ENCODE results near the gene CELF1.

Gene CELF1

GRCh38 chr11:47507563-47508239, 45.2 kb downstream of the CELF1 start:
- DNase-seq, result no peak

- DNase-seq, result no peak
These were observed 46.0 kb downstream of the CELF1 start for GRCh38 chr11:47506795-47507562.

GRCh38 chr11:47506373-47506772, 46.6 kb downstream of the CELF1 start:
- no peak for DNase-seq

GRCh38 chr11:47504910-47505309, 48.0 kb downstream of the CELF1 start:
- no peak for DNase-seq

- no peak for DNase-seq
These were observed 49.7 kb downstream of the CELF1 start for GRCh38 chr11:47503227-47503626.

- DNase-seq, result no peak
These were observed 50.2 kb downstream of the CELF1 start for GRCh38 chr11:47502767-47503166.

GRCh38 chr11:47501101-47501500, 51.8 kb downstream of the CELF1 start:
- no peak for DNase-seq

GRCh38 chr11:47500121-47500520, 52.8 kb downstream of the CELF1 start:
- no peak for DNase-seq

GRCh38 chr11:47499614-47500013, 53.3 kb downstream of the CELF1 start:
- DNase-seq, result no peak

GRCh38 chr11:47499161-47499560, 53.8 kb downstream of the CELF1 start:
- no peak for DNase-seq

GRCh38 chr11:47498584-47499152, 54.3 kb downstream of the CELF1 start:
- no peak for DNase-seq

- no peak for DNase-seq
These were observed 54.8 kb downstream of the CELF1 start for GRCh38 chr11:47498149-47498548.

GRCh38 chr11:47496808-47497207, 56.1 kb downstream of the CELF1 start:
- DNase-seq, result no peak

GRCh38 chr11:47495856-47496217, 57.1 kb downstream of the CELF1 start:
- no peak for DNase-seq

- DNase-seq, result no peak
These were observed 57.7 kb downstream of the CELF1 start for GRCh38 chr11:47495011-47495855.

GRCh38 chr11:47489395-47489755, 63.6 kb downstream of the CELF1 start:
- DNase-seq, result no peak

GRCh38 chr11:47488674-47489394, 64.1 kb downstream of the CELF1 start:
- DNase-seq, result no peak

- no peak for DNase-seq
These were observed 64.8 kb downstream of the CELF1 start for GRCh38 chr11:47488111-47488510.

GRCh38 chr11:47487421-47487820, 65.5 kb downstream of the CELF1 start:
- DNase-seq, result no peak

GRCh38 chr11:47485107-47485506, 67.8 kb downstream of the CELF1 start:
- DNase-seq, result no peak

GRCh38 chr11:47483457-47483856, 69.5 kb downstream of the CELF1 start:
- DNase-seq, result no peak

GRCh38 chr11:47480762-47481161, 72.2 kb downstream of the CELF1 start:
- DNase-seq, result no peak
